Mesangial cell (primary cell): ENCODE measurements around the gene TBCCD1. TPM values are rescaled to one million over a fixed set of nuclear protein-coding genes. Genes with fewer than 3 reads are reported as not detected.

Experiments
- total RNA-seq: library from RNA; depleted of rRNA; stranded (reverse); fragments of >200 nt; gene quantifications from 2 replicates; pipeline ENCODE4 v1.2.3, GENCODE V29; 2015

The TBCCD1 gene
- total RNA-seq, result 10.0 and 14.2 TPM in 2 replicates

GRCh38 chr3:186567072-186567921, at the start of gene TBCCD1:
Gene TBCCD1 (minus strand): TSS chr3:186567339. CDS start chr3:186564329, 3,010 bp downstream.

GRCh38 chr3:186612721-186613636, 45.8 kb upstream of the TBCCD1 start, which contains the start of gene AHSG:
Gene AHSG (plus strand): TSS chr3:186613060. CDS start chr3:186613142, 82 bp downstream.

GRCh38 chr3:186570096-186570940, 3.2 kb upstream of the TBCCD1 start, which contains the start of gene DNAJB11:
Gene DNAJB11 (plus strand): TSS chr3:186570720. CDS start chr3:186570898, 178 bp downstream.

GRCh38 chr3:186544281-186544680, 22.9 kb downstream of the TBCCD1 start, which contains the start of gene CRYGS:
Gene CRYGS (minus strand): TSS chr3:186544380. CDS start chr3:186544326, 54 bp downstream.

Other genes starting within 250 kb of the TBCCD1 start
- 0.13 and 0.16 TPM in 2 replicates for gene DGKG, start 205.1 kb downstream of the TBCCD1 start, total RNA-seq
- 0.25 and 0.98 TPM in 2 replicates for gene CRYGS, start 23.0 kb downstream of the TBCCD1 start, total RNA-seq
- gene DNAJB11, start 3.4 kb upstream of the TBCCD1 start, total RNA-seq, result 31.4 and 54.3 TPM in 2 replicates
- gene AHSG, start 45.7 kb upstream of the TBCCD1 start, total RNA-seq, result not detected in 2 replicates
- gene FETUB, start 73.1 kb upstream of the TBCCD1 start, total RNA-seq, result not detected in 2 replicates
- gene HRG, start 98.7 kb upstream of the TBCCD1 start, total RNA-seq, result not detected in 2 replicates
- not detected in 2 replicates for gene KNG1, start 150.0 kb upstream of the TBCCD1 start, total RNA-seq
- gene EIF4A2, start 216.2 kb upstream of the TBCCD1 start, total RNA-seq, result 110 and 233 TPM in 2 replicates
- gene RFC4, start 239.1 kb upstream of the TBCCD1 start, total RNA-seq, result 7.5 and 49.0 TPM in 2 replicates